ENCODE results near the gene D2HGDH. TPM values are rescaled to one million over a fixed set of nuclear protein-coding genes. Genes with fewer than 3 reads are reported as not detected.

D2HGDH gene
- total RNA-seq, 4 donors from 2014 or later: 5.3 to 54.4 (median 13.7) TPM

- no peak overlapping the region for H3K27ac ChIP-seq
- DNase-seq: no peak
- H3K36me3 ChIP-seq: no peaks in the 10 kb centered on the region
- H3K27me3 ChIP-seq: peaks cover 0 to 4% of the 10 kb centered on the region in 2 donors
- intact Hi-C loops (cut with DNase I; ENCODE audit: low total_unique reads): no loop called here
- H3K4me1 ChIP-seq: no peaks in the 10 kb centered on the region
- no peaks in the 10 kb centered on the region for H3K9me3 ChIP-seq
- no peak overlapping the region for H3K4me3 ChIP-seq
- TF ChIP-seq CTCF (IDR thresholded peaks at IDR 0.05) (no peak), POLR2A (IDR thresholded peaks at IDR 0.05) (no peak)
Observed at GRCh38 chr2:241773511-241774418, 39.3 kb downstream of the D2HGDH start.

- H3K9me3 ChIP-seq: no peaks in the 10 kb centered on the region
- H3K4me3 ChIP-seq: no peak overlapping the region
- TF ChIP-seq CTCF (IDR thresholded peaks at IDR 0.05): no peak
- no peak for TF ChIP-seq POLR2A (IDR thresholded peaks at IDR 0.05)
- intact Hi-C loops (cut with DNase I; ENCODE audit: low total_unique reads): no loop called here
- DNase-seq: no peak
- H3K27me3 ChIP-seq: peaks cover 0 to 4% of the 10 kb centered on the region in 2 donors
- H3K27ac ChIP-seq: no peak overlapping the region
- H3K36me3 ChIP-seq: no peaks in the 10 kb centered on the region
- H3K4me1 ChIP-seq: no peaks in the 10 kb centered on the region
Observed at GRCh38 chr2:241774419-241775222, 40.2 kb downstream of the D2HGDH start.

GRCh38 chr2:241775223-241776177 lies 41.1 kb downstream of the D2HGDH start:
- TF ChIP-seq CTCF (IDR thresholded peaks at IDR 0.05): no peak
- no peak for TF ChIP-seq POLR2A (IDR thresholded peaks at IDR 0.05)
- intact Hi-C loops (cut with DNase I; ENCODE audit: low total_unique reads): no loop called here
- no peak for DNase-seq
- Histone ChIP-seq H3K9me3 (no peaks in the 10 kb centered on the region), H3K36me3 (no peaks in the 10 kb centered on the region), H3K27ac (no peak overlapping the region), H3K4me1 (no peaks in the 10 kb centered on the region), H3K27me3 (peaks cover 0 to 4% of the 10 kb centered on the region in 2 donors), H3K4me3 (no peak overlapping the region)

- Histone ChIP-seq H3K27me3 (peaks cover 0 to 4% of the 10 kb centered on the region in 2 donors), H3K4me1 (no peaks in the 10 kb centered on the region), H3K4me3 (no peak within 1 kb of the TSS), H3K36me3 (no peaks in the 10 kb centered on the region), H3K9me3 (no peaks in the 10 kb centered on the region), H3K27ac (no peak within 1 kb of the TSS)
- no peak for DNase-seq
- TF ChIP-seq POLR2A (IDR thresholded peaks at IDR 0.05): no peak
- no peak for TF ChIP-seq CTCF (IDR thresholded peaks at IDR 0.05)
- intact Hi-C loops (cut with DNase I; ENCODE audit: low total_unique reads): no loop called here
Observed at GRCh38 chr2:241776336-241777169, 42.1 kb downstream of the D2HGDH start, which contains the start of gene GAL3ST2. TSS of gene GAL3ST2 (plus strand) at chr2:241776822. CDS start at chr2:241776956, 134 bp downstream.

Data from uterus (tissue), 4 donors.